ENCODE results near the gene PAOX. TPM values are rescaled to one million over a fixed set of nuclear protein-coding genes. Genes with fewer than 3 reads are reported as not detected.

PAOX gene
- total RNA-seq, 2 donors from 2014 or later, result 9.7 to 11.1 TPM

GRCh38 chr10:133338080-133339071 lies 40.7 kb upstream of the PAOX start:
- Mint-ChIP-seq H3K27me3 (ENCODE audit: insufficient read depth) (peaks cover 10% of the 10 kb centered on the region), H3K4me3 (no peak overlapping the region), H3K36me3 (ENCODE audit: low read depth) (no peaks in the 10 kb centered on the region), H3K9me3 (peaks cover 2% of the 10 kb centered on the region), H3K4me1 (no peaks in the 10 kb centered on the region), H3K27ac (no peak overlapping the region)
- TF ChIP-seq, protein P1, sequence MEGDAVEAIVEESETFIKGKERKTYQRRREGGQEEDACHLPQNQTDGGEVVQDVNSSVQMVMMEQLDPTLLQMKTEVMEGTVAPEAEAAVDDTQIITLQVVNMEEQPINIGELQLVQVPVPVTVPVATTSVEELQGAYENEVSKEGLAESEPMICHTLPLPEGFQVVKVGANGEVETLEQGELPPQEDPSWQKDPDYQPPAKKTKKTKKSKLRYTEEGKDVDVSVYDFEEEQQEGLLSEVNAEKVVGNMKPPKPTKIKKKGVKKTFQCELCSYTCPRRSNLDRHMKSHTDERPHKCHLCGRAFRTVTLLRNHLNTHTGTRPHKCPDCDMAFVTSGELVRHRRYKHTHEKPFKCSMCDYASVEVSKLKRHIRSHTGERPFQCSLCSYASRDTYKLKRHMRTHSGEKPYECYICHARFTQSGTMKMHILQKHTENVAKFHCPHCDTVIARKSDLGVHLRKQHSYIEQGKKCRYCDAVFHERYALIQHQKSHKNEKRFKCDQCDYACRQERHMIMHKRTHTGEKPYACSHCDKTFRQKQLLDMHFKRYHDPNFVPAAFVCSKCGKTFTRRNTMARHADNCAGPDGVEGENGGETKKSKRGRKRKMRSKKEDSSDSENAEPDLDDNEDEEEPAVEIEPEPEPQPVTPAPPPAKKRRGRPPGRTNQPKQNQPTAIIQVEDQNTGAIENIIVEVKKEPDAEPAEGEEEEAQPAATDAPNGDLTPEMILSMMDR (conservative IDR thresholded peaks at IDR 0.05), result no peak
- WGBS, 2 experiments (ENCODE audit: insufficient coverage in 1 of 2, insufficient read length in 1 of 2), result 82 to 90% methylated on average over 6 to 10 of the region's 10 CpGs
- Histone ChIP-seq H3K27ac (ENCODE audit: low read depth, low read length) (no peak overlapping the region), H3K9me3 (ENCODE audit: control insufficient read depth, low read length) (peaks cover 11% of the 10 kb centered on the region), H3K4me3 (ENCODE audit: low read length) (no peak overlapping the region), H3K4me1 (ENCODE audit: control insufficient read depth, insufficient read depth, low read length) (no peaks in the 10 kb centered on the region), H3K9ac (ENCODE audit: extremely low read depth, low read length, poor library complexity, severe bottlenecking) (no peak overlapping the region), H3K27me3 (ENCODE audit: control insufficient read depth, insufficient read depth, low read length, poor library complexity, severe bottlenecking) (peaks cover 83% of the 10 kb centered on the region), H3K36me3 (ENCODE audit: control insufficient read depth, insufficient read depth, low read length) (no peaks in the 10 kb centered on the region)
- DNase-seq, result no peak

DNA sequence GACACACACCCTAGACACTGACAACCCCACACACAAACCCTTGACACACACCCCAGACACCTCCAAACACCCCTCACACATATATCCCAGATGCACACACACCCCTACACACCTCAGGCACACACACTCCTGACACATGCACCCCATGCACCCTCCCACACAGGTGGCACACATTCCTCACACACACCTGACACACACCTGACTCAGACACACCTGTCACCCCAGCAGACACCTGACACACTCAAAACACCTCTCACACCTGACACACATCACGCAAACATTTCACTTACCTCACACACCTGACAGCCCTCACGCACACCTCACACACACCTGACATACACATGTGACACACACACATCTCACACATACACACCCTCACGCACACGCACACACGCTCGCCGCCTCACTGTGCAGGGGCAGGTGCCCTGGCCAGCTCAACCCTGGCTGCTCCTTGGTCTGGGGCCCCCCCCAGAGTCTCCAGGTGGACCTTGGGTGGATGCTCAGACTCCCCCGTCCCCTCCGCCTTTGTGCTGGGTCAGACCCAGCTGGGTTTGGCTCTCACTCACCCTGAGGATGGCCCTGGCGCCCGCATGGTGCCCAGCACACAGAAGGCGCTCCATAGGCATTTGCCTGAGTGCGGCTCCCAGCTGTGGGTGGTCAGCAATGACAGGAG lies 39.2 kb upstream of the PAOX start:
- Histone ChIP-seq H3K9me3 (ENCODE audit: control insufficient read depth, low read length) (peaks cover 11% of the 10 kb centered on the region), H3K9ac (ENCODE audit: extremely low read depth, low read length, poor library complexity, severe bottlenecking) (no peak overlapping the region), H3K4me3 (ENCODE audit: low read length) (no peak overlapping the region), H3K27me3 (ENCODE audit: control insufficient read depth, insufficient read depth, low read length, poor library complexity, severe bottlenecking) (peaks cover 69% of the 10 kb centered on the region), H3K27ac (ENCODE audit: low read depth, low read length) (no peak overlapping the region), H3K36me3 (ENCODE audit: control insufficient read depth, insufficient read depth, low read length) (no peaks in the 10 kb centered on the region), H3K4me1 (ENCODE audit: control insufficient read depth, insufficient read depth, low read length) (no peaks in the 10 kb centered on the region)
- H3K4me1 Mint-ChIP-seq, result no peaks in the 10 kb centered on the region
- H3K9me3 Mint-ChIP-seq, result no peaks in the 10 kb centered on the region
- DNase-seq, result no peak
- no peaks in the 10 kb centered on the region for H3K36me3 Mint-ChIP-seq (ENCODE audit: low read depth)
- WGBS, 2 experiments (ENCODE audit: insufficient coverage in 1 of 2, insufficient read length in 1 of 2), result 87 to 97% methylated on average over 11 to 13 of the region's 13 CpGs
- no peak overlapping the region for H3K27ac Mint-ChIP-seq
- peaks cover 19% of the 10 kb centered on the region for H3K27me3 Mint-ChIP-seq (ENCODE audit: insufficient read depth)
- TF ChIP-seq, protein P1 (conservative IDR thresholded peaks at IDR 0.05), result no peak
- H3K4me3 Mint-ChIP-seq, result no peak overlapping the region

- Histone ChIP-seq H3K36me3 (ENCODE audit: control insufficient read depth, insufficient read depth, low read length) (no peaks in the 10 kb centered on the region), H3K4me3 (ENCODE audit: low read length) (no peak overlapping the region), H3K27ac (ENCODE audit: low read depth, low read length) (no peak overlapping the region), H3K27me3 (ENCODE audit: control insufficient read depth, insufficient read depth, low read length, poor library complexity, severe bottlenecking) (peaks cover 47% of the 10 kb centered on the region), H3K4me1 (ENCODE audit: control insufficient read depth, insufficient read depth, low read length) (no peaks in the 10 kb centered on the region), H3K9ac (ENCODE audit: extremely low read depth, low read length, poor library complexity, severe bottlenecking) (no peak overlapping the region), H3K9me3 (ENCODE audit: control insufficient read depth, low read length) (peaks cover 11% of the 10 kb centered on the region)
- H3K27me3 Mint-ChIP-seq (ENCODE audit: insufficient read depth), result peaks cover 29% of the 10 kb centered on the region
- no peak for DNase-seq
- H3K36me3 Mint-ChIP-seq (ENCODE audit: low read depth), result no peaks in the 10 kb centered on the region
- no peaks in the 10 kb centered on the region for H3K9me3 Mint-ChIP-seq
- H3K27ac Mint-ChIP-seq, result no peak overlapping the region
- H3K4me1 Mint-ChIP-seq, result no peaks in the 10 kb centered on the region
- no peak overlapping the region for H3K4me3 Mint-ChIP-seq
- TF ChIP-seq, protein P1 (conservative IDR thresholded peaks at IDR 0.05), result no peak
- 83 to 100% methylated on average over 3 to 4 of the region's 4 CpGs for WGBS, 2 experiments (ENCODE audit: insufficient coverage in 1 of 2, insufficient read length in 1 of 2)
Observed at GRCh38 chr10:133341983-133342382, 37.1 kb upstream of the PAOX start.

Measured in endodermal cell (in vitro differentiated cells).